PFSK-1 (cell line): ENCODE measurements around the gene PJVK.

ENCODE experiments used
- FOXP2 ChIP-seq: optimal IDR thresholded peaks from 2 replicates; pipeline ENCODE3; 2011; ENCODE audit warnings: borderline replicate concordance, control low read depth, inconsistent platforms; ENCODE audit not compliant: insufficient read depth; ENCODE audit errors: extremely low read length, extremely low read depth
- POLR2AphosphoS5 ChIP-seq: IDR thresholded peaks from 2 replicates; pipeline ENCODE4 v1.6.1; 2012; ENCODE audit warnings: low read depth, mild to moderate bottlenecking, control low read depth, low read length, moderate library complexity
- SIN3A ChIP-seq: IDR thresholded peaks from 2 replicates; pipeline ENCODE4 v1.6.1; 2012; ENCODE audit warnings: mild to moderate bottlenecking, low read length, moderate library complexity, borderline replicate concordance; ENCODE audit not compliant: insufficient read depth
- TAF1 ChIP-seq: IDR thresholded peaks from 2 replicates; pipeline ENCODE4 v1.6.1; 2012; ENCODE audit warnings: low read length, control low read depth, borderline replicate concordance; ENCODE audit not compliant: insufficient read depth
- TF ChIP-seq, protein P1 (sequence below), 2 experiments: IDR thresholded peaks; 2 replicates each; pipeline versions ENCODE4 v1.6.1 to v1.8.0; 2011 to 2012; ENCODE audit warnings: low read depth in 2 of 2, low read length in 2 of 2, control low read depth in 1 of 2, inconsistent platforms in 1 of 2, mild to moderate bottlenecking in 1 of 2, moderate library complexity in 1 of 2; ENCODE audit not compliant: insufficient read depth in 1 of 2

Gene PJVK

DNA sequence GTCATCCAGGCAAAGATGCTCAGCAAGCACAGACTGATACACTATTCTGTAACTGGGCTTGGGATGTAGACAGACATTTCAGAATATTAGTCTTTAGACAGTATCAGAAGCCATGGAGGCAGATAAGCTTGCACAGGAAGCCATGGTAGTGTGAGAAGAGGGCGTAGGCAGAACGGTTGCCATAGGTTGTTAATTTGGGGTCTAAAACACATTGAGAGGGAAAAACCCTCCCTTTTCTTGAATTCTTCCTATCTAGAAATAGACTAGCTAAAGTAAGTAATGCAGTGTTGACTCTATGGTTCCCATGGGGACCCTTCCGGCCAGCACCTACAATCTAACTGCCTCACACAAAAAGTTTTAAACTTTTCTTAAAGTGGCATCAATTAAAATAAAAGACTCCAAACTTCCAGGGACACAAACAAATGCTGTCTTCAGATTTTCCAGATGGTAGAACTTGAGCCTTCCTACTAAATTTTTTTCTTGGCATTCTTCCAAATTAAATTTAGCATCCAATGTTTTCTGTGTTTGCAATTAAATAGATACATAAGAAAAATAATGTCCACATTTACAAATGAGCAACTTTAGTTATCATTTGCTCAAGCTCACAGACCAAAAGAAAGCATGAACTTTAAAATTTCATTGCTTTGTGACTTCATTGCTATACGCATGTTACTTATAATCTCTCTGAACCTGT lies 2.1 kb upstream of the PJVK start:
- TF ChIP-seq TAF1 = no peak
- TF ChIP-seq, protein P1, sequence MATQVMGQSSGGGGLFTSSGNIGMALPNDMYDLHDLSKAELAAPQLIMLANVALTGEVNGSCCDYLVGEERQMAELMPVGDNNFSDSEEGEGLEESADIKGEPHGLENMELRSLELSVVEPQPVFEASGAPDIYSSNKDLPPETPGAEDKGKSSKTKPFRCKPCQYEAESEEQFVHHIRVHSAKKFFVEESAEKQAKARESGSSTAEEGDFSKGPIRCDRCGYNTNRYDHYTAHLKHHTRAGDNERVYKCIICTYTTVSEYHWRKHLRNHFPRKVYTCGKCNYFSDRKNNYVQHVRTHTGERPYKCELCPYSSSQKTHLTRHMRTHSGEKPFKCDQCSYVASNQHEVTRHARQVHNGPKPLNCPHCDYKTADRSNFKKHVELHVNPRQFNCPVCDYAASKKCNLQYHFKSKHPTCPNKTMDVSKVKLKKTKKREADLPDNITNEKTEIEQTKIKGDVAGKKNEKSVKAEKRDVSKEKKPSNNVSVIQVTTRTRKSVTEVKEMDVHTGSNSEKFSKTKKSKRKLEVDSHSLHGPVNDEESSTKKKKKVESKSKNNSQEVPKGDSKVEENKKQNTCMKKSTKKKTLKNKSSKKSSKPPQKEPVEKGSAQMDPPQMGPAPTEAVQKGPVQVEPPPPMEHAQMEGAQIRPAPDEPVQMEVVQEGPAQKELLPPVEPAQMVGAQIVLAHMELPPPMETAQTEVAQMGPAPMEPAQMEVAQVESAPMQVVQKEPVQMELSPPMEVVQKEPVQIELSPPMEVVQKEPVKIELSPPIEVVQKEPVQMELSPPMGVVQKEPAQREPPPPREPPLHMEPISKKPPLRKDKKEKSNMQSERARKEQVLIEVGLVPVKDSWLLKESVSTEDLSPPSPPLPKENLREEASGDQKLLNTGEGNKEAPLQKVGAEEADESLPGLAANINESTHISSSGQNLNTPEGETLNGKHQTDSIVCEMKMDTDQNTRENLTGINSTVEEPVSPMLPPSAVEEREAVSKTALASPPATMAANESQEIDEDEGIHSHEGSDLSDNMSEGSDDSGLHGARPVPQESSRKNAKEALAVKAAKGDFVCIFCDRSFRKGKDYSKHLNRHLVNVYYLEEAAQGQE (IDR thresholded peaks at IDR 0.05; ENCODE audit: insufficient read depth in 1 of 2, low read depth in 2 of 2, low read length in 2 of 2) = no peak
- no peak for TF ChIP-seq FOXP2
- TF ChIP-seq POLR2AphosphoS5 = no peak
- TF ChIP-seq SIN3A = no peak

- no peak for TF ChIP-seq SIN3A
- no peak for TF ChIP-seq TAF1
- no peak for TF ChIP-seq FOXP2
- TF ChIP-seq POLR2AphosphoS5 = no peak
- TF ChIP-seq, protein P1 (IDR thresholded peaks at IDR 0.05; ENCODE audit: insufficient read depth in 1 of 2, low read depth in 2 of 2, low read length in 2 of 2) = no peak
These were observed 1.3 kb upstream of the PJVK start for GRCh38 chr2:178449700-178450523.

DNA sequence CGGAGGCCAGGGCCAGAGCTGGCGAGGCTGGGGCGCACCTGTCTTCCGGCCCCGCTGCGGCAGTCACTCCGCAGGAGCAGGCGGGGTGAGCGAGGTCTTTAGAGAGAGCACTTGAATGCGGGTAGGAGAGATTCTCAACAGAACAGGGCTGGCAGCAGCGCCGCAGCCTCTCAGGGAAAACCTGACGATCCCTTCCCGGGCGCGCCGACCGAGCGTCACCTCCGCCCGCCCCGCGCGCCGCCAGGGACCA lies 729 bp upstream of the PJVK start:
- TF ChIP-seq SIN3A = no peak
- no peak for TF ChIP-seq FOXP2
- no peak for TF ChIP-seq POLR2AphosphoS5

GRCh38 chr2:178452334-178452733 lies 1.2 kb downstream of the PJVK start:
- TF ChIP-seq, protein P1 (IDR thresholded peaks at IDR 0.05; ENCODE audit: insufficient read depth in 1 of 2, low read depth in 2 of 2, low read length in 2 of 2) = no peak
- no peak for TF ChIP-seq FOXP2

DNA sequence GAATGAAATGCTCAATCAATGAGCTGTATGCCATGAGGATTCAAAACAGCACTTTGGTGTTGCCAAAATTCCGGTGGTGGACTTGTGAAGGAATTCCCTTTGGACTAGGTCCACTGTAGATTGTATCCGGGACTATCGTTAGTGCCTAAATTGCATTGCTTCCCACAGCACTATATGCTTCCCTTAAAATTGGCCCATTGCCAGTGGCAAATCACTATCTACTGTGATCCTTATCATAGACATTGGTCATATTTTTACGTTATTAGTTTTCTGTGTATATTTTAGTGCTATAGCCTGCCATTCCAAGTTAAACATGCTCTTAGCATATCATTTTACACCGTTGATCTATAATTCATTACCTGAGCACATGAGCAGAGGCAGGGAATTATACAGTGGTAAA lies 1.7 kb downstream of the PJVK start:
- TF ChIP-seq FOXP2 = no peak
- TF ChIP-seq SIN3A = no peak

- TF ChIP-seq TAF1 (no peak), POLR2AphosphoS5 (no peak), SIN3A (no peak), FOXP2 (no peak)
- TF ChIP-seq, protein P1 (IDR thresholded peaks at IDR 0.05; ENCODE audit: insufficient read depth in 1 of 2, low read depth in 2 of 2, low read length in 2 of 2) = no peak
These were observed 4.8 kb downstream of the PJVK start for GRCh38 chr2:178455947-178456346.
